Type B pancreatic cell (in vitro differentiated cells): ENCODE data around the gene SPDYE17. TPM values are rescaled to one million over a fixed set of nuclear protein-coding genes. Genes with fewer than 3 reads are reported as not detected.
"Not testable (repeated sequence)": the region's sequence is repeated elsewhere in the genome, so short reads cannot be mapped to it uniquely, and the experiment has no call there.

Experiments used
- DNase-seq: peaks from one replicate; pipeline ENCODE4 v3.0.0; 2021; ENCODE audit warnings: mixed read lengths; ENCODE audit not compliant: unreplicated experiment; ENCODE audit errors: extremely low spot score
- H3K27ac Mint-ChIP-seq: 2 replicates; pipeline ENCODE4 v1.8.0; 2021; ENCODE audit warnings: mild to moderate bottlenecking, mixed read lengths
- H3K27me3 Mint-ChIP-seq: 2 replicates; pipeline ENCODE4 v1.8.0; 2021; ENCODE audit warnings: mixed read lengths
- H3K36me3 Mint-ChIP-seq: 2 replicates; pipeline ENCODE4 v1.8.0; 2021; ENCODE audit warnings: mixed read lengths
- H3K4me1 Mint-ChIP-seq: one replicate; pipeline ENCODE4 v1.8.0; 2021; ENCODE audit warnings: mixed read lengths; ENCODE audit not compliant: unreplicated experiment
- H3K4me3 Mint-ChIP-seq: 2 replicates; pipeline ENCODE4 v1.8.0; 2021; ENCODE audit warnings: mild to moderate bottlenecking, mixed read lengths
- H3K9me3 Mint-ChIP-seq: 2 replicates; pipeline ENCODE4 v1.8.0; 2021; ENCODE audit warnings: mixed read lengths
- long read RNA-seq: library from polyadenylated mRNA; unstranded; transcript quantifications from one replicate; pipeline ENCODE4 v2.0.0, GENCODE V29; 2020
- total RNA-seq: library from RNA; stranded (reverse); gene quantifications from 2 replicates; pipeline ENCODE4 v1.2.1, GENCODE V29; 2021; ENCODE audit warnings: low replicate concordance

SPDYE17 gene, protein sequence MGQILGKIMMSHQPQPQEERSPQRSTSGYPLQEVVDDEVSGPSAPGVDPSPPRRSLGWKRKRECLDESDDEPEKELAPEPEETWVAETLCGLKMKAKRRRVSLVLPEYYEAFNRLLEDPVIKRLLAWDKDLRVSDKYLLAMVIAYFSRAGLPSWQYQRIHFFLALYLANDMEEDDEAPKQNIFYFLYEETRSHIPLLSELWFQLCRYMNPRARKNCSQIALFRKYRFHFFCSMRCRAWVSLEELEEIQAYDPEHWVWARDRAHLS
- not detected in 2 replicates for total RNA-seq
- long read RNA-seq, result 0 reads

DNA sequence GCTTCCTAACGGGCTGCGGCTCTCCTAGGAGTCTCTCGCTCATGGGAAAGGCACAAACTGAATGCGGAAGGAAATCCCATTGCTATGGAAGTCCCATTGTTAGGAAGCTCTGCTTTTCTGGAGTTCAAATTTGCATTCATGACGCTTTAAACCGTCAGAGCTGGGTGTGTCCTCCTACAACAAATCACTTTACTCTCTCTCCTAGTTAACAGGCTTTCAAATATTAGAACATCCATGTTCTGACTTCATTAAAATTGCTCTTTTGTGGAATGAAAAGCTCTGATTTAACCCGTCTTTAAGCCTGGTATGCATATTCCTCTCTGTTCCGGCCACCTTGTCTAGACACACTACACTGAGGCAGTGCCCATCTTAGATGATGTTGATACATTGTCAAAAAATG lies at the start of gene SPDYE17:
TSS of gene SPDYE17 (minus strand) at position 101 of the 400 bp plus-strand sequence. CDS start 1,791 bp downstream, outside the sequence.
- not testable (repeated sequence) for H3K27ac Mint-ChIP-seq, H3K36me3 Mint-ChIP-seq, H3K4me1 Mint-ChIP-seq, H3K9me3 Mint-ChIP-seq, H3K4me3 Mint-ChIP-seq, H3K27me3 Mint-ChIP-seq, DNase-seq

DNA sequence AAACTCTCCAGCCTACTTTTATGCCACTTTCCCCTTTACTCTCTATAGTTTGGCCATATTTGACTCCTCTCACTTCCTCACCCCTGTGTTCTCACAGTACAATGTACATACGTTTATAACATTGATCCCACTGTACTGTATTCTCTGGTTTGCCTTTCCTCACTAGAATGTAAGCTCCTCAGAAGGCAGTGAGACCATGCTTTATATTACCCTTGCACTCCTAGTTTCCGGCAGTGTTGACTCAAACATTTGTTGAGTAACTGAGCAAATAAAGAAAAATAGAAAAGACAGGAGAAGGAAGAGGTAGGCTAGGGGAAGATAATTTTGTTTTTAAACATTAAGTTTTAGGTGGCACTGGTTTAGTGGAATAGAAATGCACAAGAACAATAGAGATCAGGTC lies 48.1 kb upstream of the SPDYE17 start:
- H3K9me3 Mint-ChIP-seq, H3K4me3 Mint-ChIP-seq, H3K4me1 Mint-ChIP-seq, H3K27me3 Mint-ChIP-seq, H3K27ac Mint-ChIP-seq, DNase-seq, H3K36me3 Mint-ChIP-seq: not testable (repeated sequence)

DNA sequence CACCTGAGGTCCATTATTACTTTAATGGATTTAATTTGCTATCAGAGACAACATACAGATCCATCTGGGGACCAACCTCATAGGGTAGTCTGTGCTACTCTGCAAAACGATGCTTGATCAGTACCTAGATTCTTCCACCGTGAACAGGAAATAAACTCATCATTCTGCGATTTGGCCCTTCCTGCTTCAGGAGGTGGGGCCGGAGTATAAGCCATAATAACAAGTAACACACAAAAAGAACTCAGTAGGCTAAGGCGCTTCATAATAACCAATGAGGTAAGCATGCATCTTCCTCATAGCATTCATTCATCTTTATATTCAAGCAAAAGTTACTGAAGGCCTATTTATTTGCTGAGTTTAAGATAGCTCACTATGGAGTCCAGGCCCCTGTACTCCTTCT lies 47.5 kb upstream of the SPDYE17 start:
- not testable (repeated sequence) for H3K4me3 Mint-ChIP-seq, H3K36me3 Mint-ChIP-seq, DNase-seq

DNA sequence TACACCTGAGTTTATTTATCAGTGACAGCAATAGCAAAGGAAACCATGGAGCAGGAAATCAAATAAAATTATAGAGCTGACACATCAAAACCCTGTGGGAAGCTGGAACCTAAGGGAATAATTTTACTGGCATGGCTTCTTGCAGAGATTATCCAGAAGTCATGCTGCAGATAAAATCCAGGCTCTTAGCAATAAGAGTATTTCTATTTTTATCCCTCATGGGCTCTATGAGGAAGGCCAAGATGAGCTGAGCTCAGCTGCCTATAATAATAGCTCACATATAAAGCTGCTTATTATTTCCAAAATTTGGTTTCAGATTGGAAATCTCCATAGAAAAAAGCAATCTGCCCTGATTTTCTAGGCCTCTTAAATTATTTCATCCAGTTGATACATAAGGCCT lies 47.0 kb upstream of the SPDYE17 start:
- H3K4me3 Mint-ChIP-seq, H3K36me3 Mint-ChIP-seq, H3K27me3 Mint-ChIP-seq, H3K27ac Mint-ChIP-seq, DNase-seq, H3K4me1 Mint-ChIP-seq, H3K9me3 Mint-ChIP-seq: not testable (repeated sequence)

More for the DNA sequence above, 47.5 kb upstream of the SPDYE17 start:
- not testable (repeated sequence) for H3K9me3 Mint-ChIP-seq, H3K4me1 Mint-ChIP-seq, H3K27ac Mint-ChIP-seq, H3K27me3 Mint-ChIP-seq

DNA sequence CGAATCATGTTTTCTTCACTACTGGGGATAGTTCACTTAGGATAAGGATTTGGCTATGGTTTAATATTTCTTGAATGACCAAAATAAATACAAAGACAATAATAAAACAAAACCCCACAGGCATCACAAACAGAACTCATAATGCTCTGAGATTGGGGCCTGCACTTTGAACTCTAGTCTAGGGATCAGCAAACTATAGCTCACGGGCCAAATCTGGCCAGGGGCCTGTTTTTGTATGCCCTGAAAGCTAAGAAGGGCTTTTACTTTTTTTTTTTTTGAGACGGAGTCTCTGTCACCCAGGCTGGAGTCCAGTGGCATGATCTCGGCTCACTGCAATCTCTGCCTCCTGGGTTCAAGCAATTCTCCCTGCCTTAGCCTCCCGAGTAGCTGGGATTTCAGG lies 44.9 kb upstream of the SPDYE17 start:
- not testable (repeated sequence) for H3K4me1 Mint-ChIP-seq, H3K4me3 Mint-ChIP-seq, H3K9me3 Mint-ChIP-seq, H3K27ac Mint-ChIP-seq, DNase-seq, H3K27me3 Mint-ChIP-seq, H3K36me3 Mint-ChIP-seq

DNA sequence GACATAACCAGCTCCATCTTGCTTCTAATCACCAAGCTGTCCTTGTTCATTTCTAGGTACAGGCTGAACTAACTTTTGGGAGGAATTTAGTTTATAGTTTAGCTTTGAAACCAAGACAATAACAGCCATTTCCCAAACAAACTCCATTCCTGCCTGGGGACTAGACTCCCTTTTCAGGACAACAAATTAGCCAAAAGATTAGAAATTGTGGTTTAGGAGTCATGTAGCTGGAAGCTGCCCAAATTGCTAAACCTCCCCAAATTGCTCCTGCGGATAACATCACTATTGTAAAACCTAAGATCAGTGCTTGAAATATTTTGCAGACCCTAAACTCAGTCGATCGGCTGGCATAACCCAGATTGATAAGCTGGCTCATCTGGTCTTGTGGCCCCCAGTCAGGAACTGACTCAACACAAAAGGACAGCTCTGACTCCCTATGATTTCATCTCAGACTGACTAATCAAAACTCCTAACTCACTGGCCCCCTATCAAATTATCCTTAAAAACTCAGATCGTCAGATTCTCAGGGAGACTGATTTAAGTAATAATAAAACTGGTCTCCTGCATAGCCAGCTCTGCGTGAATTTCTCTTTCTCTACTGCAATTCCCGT lies 42.7 kb upstream of the SPDYE17 start:
- not testable (repeated sequence) for H3K27me3 Mint-ChIP-seq, H3K4me3 Mint-ChIP-seq, H3K9me3 Mint-ChIP-seq, DNase-seq, H3K27ac Mint-ChIP-seq, H3K4me1 Mint-ChIP-seq
- peaks cover 12% of the 10 kb centered on the region for H3K36me3 Mint-ChIP-seq

DNA sequence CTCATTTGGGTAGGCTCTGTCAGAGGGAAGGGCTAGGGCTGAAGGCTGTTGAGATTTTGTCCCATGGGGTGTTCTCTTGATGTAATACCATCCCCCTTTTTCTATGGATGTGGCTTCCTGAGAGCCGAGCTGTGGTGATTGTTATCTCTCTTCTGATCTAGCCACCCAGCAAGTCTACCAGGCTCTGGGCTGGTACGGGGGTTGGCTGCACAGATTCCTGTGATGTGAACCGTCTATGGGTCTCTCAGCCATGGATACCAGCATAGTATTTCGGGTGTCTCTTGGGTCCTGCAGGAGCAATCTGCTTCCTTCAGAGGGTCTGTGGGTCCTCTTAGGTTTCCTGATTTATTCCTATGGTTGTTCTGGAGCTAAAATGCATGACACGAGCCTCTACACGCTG lies 38.9 kb upstream of the SPDYE17 start:
- H3K36me3 Mint-ChIP-seq, result peaks cover 20% of the 10 kb centered on the region
- DNase-seq, H3K9me3 Mint-ChIP-seq: not testable (repeated sequence)

DNA sequence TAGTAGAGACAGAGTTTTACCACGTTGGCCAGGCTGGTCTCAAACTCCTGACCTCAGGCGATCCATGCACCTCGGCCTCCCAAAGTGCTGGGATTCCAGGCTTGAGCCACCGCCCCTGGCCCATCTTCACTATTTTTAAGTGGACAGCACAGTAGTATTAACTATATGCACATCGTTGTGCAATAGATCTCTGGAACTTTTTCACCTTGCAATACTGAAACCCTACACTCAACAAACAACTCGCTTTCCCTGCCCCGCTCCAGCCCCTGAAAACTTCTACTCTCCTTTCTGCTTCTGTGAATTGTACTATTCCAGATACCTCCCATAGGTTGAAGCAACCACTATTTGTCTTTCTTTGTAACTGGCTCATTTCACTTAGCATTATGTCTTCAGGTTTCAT lies 33.7 kb upstream of the SPDYE17 start:
- DNase-seq, H3K4me3 Mint-ChIP-seq, H3K4me1 Mint-ChIP-seq, H3K9me3 Mint-ChIP-seq, H3K27me3 Mint-ChIP-seq, H3K27ac Mint-ChIP-seq: not testable (repeated sequence)
- H3K36me3 Mint-ChIP-seq, result peaks cover 12% of the 10 kb centered on the region

More for the DNA sequence above, 38.9 kb upstream of the SPDYE17 start:
- H3K4me1 Mint-ChIP-seq, H3K27ac Mint-ChIP-seq, H3K27me3 Mint-ChIP-seq, H3K4me3 Mint-ChIP-seq: not testable (repeated sequence)

DNA sequence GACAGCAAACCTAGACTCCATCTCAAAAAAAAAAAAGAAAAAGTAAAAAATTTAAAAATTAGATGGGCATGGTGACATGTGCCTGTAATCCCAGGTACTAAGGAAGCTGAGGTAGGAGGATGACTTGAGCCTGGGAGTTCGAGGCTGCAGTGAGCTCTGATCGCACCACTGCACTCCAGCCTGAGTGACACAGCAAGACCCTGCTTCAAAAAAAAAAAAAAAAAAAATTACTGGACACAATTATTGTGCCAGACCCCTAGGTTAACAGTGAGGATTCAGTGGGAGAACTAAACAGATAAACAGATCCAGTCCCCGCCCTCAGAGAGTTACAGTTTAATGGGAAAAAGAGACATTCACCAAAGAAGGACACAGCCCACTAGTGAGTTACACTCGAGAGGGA lies 31.6 kb upstream of the SPDYE17 start:
- not testable (repeated sequence) for H3K36me3 Mint-ChIP-seq, H3K27ac Mint-ChIP-seq, DNase-seq, H3K27me3 Mint-ChIP-seq, H3K4me3 Mint-ChIP-seq, H3K9me3 Mint-ChIP-seq, H3K4me1 Mint-ChIP-seq

DNA sequence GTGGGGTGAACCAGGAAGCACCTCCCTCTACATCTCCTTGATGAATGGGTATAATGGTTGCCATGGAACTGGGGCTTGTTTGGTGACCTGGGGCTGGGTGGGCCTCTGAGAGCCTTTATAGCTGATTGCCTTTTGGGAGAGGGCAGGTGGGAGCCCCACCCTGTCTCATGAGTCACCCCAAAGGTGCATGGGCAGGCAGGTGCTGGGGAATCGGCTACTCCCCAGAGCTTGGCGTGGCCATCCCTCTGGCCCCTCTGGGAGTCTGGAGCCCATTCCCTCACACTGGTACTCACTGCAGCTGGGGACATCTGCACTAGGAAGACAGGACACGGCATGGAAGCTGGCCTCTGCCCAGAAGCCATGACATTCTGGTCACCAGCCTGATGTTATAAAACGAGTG lies 30.4 kb upstream of the SPDYE17 start, which contains the start of gene SPDYE18:
TSS of gene SPDYE18 (minus strand) at position 2 of the 400 bp plus-strand sequence. CDS start 2,046 bp downstream, outside the sequence.
- H3K27ac Mint-ChIP-seq, H3K36me3 Mint-ChIP-seq, H3K4me3 Mint-ChIP-seq, H3K27me3 Mint-ChIP-seq, DNase-seq, H3K4me1 Mint-ChIP-seq, H3K9me3 Mint-ChIP-seq: not testable (repeated sequence)

DNA sequence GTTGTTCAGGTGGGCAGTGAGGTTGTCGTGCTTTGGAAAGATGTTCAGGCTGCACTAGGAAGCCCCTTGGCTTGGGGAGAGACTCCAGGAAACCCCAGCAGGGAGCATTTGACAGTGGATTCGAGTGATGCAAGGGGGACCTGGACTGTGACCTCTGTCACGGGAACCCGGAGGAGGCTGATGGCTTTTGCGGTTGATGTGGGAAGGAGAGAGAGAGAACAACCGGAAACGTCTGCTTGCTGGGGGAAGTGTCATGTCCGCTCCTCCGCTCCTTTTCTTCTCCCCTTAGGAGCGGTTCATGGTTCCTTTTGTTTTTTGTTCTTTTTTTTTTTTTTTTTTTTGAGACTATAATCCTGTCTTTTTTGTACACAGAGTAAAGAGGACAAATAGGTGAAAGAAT lies 5.8 kb downstream of the SPDYE17 start:
- not testable (repeated sequence) for DNase-seq, H3K36me3 Mint-ChIP-seq, H3K27ac Mint-ChIP-seq, H3K4me3 Mint-ChIP-seq, H3K9me3 Mint-ChIP-seq, H3K27me3 Mint-ChIP-seq, H3K4me1 Mint-ChIP-seq

DNA sequence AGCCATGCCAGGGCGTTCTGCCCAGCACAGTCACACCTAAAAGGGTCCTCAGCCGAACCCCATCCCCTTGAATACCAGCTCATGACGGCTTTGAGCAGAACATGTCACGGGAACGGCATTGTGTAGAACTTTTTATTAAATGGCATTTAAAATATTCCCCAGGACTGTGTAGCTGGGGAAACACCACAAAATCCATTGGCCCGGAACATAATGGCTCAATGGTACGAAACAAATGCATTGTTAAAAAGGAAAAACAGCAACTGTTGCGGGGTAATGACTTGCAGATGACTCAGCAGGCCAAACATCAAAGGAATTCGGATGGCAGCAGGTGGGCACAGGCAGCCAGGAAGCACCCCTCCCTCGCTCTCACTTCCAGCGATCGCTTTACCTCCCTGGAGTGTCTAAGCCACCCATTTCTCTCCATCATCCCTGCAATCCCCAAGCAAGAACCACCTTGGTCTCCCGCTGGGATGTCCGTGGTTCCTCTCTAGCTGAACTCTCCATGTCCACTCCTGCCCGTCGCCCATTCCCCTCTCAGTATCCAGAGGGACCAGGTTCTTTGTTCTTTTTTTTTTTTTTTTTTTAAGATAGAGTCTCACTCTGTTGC lies 22.0 kb downstream of the SPDYE17 start:
- H3K36me3 Mint-ChIP-seq, H3K27ac Mint-ChIP-seq, H3K27me3 Mint-ChIP-seq, H3K9me3 Mint-ChIP-seq, H3K4me3 Mint-ChIP-seq, H3K4me1 Mint-ChIP-seq, DNase-seq: not testable (repeated sequence)

DNA sequence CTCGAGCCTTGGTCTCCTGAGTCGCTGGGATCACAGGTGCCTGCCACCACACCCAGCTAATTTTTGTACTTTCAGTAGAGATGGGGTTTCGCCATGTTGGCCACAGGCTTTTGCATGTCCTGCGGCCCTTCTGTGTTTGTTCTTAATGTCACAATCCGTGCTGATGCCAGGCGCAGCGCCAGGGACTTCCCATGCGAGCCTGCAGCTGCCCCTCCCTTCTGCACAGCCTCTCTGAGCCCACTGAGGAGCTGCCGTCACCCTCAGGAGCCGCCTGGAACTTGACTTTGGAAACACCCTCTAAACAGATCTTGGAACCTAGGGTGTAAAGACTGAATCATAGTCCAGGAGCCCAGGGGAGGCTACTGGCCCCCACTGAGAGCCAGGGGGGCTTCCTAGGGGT lies 24.2 kb downstream of the SPDYE17 start:
- H3K36me3 Mint-ChIP-seq, H3K27ac Mint-ChIP-seq, DNase-seq, H3K4me3 Mint-ChIP-seq, H3K9me3 Mint-ChIP-seq, H3K4me1 Mint-ChIP-seq, H3K27me3 Mint-ChIP-seq: not testable (repeated sequence)
